Stimulated activated CD4-positive, alpha-beta T cell treated with anti-CD3 and anti-CD28 coated beads, Interleukin-2, amount 100 ng/mL, for 4 hours (primary cell): Measurements from ENCODE around the gene SIK2.
A peak's percentile ranks its signal among the peaks of the same experiment; 100 is the strongest.

Experiments
- DNase-seq: peaks from one replicate; pipeline ENCODE4 v3.0.0-alpha.2; 2020; ENCODE audit warnings: low read depth

Gene SIK2

DNA sequence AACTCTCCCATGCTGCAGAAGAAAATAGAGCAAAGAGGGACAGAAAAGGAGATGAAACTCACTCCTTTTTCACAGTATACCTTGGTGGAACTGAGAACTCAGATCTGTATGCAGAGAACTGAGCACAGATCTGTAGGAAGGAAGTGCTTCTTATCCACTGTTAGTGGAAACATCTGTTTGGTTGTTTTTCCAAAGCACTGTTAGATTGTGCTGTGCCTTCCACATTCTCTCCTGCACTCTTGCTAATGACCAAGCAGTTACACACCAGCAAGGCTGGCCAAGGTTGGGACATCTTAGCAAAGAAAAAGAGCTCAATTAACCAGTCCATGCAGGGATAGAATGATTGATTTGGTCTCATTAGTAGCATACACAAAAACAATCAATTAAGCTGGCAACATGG is 20.1 kb upstream of the SIK2 start:
- DNase-seq, result no peak

DNA sequence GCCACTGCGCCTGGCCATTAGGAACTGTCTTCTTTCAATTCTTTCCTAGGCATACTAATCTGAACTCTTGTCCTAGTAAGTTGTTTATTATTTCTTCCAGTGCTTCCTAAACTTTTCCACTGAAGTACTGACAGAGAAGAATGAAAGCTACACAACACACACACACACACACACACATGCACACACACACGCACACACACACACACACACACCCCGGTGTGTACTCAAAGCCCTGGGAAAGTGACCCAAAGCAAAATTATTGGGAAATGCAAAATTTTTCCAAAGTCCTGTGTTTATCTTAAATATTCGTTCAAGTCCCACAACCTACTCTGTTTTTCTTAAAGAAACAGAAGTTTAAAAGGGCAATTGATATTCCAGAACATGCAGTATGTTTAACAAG is 19.4 kb upstream of the SIK2 start:
- DNase-seq, result no peak

GRCh38 chr11:111585371-111585770 is 16.9 kb upstream of the SIK2 start:
- no peak for DNase-seq

DNA sequence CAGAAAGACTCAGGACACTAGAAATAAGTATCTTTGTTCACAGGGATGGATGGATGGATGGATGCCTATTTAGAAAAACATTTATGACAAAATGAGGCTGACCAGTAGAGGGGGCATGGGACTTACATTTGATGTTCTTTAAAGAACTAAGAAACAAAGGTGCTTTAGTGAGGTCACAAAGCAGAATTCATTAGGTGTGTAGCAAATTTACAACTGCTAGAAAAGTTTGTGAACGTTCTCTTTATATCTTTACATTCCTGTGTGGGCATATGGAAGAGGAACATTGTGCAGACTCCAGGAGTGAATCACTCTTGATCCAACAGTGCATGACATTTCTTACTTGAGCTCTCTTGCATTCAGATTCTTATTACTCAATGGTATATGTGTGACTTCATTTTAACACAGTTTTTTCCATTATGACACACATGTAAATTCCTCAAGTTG is 15.8 kb upstream of the SIK2 start:
- peak; percentile 31 for DNase-seq

DNA sequence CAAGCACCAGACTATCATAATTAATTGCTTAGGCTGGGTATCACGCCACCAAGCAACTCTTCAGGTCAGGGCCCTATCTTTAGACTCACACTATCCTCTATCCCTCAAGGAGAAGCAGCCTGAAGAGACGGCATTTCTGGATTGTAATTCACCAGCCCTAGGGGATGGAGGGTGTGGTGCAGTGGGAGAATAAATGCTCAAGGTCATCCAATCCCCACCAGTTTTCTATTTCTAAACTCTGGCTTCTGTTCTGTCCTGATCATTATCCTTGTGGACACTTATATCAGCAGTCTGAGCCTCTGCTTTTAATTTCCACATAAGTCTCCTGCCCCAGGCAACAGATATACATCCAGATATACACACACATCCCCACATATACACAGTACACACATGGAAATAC is 13.1 kb upstream of the SIK2 start:
- DNase-seq, result no peak

DNA sequence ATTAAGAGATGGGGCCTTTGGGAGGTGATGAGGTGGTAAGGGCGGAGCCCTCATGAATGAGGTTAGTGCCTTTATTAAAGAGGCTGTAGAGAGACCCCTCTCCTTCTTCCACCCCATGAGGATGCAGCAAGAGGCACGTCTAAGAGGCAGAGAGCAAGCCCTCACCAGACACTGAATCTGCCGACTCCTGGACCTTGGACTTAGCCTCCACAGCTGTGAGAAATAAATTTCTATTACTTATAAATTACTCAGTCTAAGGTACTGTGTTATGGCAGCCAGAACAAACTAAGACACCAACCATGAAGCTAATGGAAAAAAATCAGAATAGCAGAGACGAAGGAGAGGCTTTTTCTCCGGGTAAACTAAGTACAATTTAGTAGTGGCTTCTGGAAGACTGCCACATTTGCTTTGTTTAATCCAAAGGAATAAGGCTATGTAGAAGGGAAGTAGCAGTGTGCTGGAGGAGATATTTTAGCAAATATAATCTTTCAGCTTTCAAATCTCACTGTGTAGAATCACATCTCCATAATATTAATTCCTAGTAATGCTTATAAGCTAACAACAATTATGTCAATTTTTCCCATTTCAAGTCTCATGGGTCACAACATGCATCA is 12.3 kb upstream of the SIK2 start:
- DNase-seq, result no peak

DNA sequence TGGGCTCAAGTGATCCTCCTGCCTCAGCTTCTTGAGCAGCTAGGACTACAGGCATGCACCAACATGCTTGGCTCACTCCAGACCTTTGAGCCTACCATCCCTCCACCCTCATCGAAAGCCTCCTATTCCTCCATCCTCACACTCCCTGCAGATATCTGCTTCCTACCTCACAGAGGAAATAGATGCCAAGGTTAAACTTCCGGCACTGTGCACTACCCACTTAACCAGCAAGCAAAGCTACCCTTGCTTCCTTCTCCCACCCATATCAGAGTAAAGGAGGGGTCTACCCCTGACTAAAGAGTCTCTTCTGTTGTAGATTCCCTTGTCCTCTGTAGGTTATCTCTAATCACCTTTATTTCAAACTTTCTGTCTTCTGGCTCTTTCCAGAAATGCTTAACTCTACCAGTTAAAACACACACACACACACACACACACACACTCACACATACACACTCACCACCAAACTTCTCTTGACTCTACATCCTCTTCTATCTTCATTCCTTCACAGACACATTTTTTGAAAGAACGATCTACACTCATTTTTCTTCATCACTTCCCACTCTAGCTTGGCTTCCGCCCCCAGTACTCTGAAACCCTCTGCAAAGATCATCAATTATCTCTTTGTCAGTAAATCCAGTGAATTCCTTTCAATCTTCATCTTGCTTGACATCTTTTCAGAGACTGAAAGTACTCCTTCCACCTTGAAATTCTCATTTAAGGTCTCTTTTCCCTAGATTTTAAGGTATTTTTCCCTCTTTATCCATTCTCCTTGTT is 10.9 kb upstream of the SIK2 start:
- no peak for DNase-seq

GRCh38 chr11:111592491-111592890 is 9.8 kb upstream of the SIK2 start:
- DNase-seq, result no peak

GRCh38 chr11:111596319-111596718 is 5.9 kb upstream of the SIK2 start:
- DNase-seq, result no peak

DNA sequence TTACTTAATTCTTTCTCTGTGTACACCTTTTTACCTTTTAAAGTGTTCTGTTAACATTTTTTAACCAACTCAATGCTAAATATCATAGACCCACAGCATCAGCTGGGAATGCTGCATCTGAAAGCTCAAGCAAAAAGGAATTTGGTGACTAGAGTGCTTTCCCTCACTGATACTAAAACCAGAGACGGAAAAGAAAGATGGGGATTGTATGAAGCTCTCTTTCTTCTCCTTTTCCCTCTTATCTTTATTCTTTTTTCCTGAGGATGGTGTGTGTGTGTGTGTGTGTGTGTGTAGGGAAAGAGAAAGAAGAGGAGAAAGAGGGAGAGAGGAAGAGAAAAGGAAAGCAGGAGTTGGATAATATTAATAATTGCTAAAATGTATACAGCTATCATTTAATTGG is 4.1 kb upstream of the SIK2 start:
- no peak for DNase-seq

DNA sequence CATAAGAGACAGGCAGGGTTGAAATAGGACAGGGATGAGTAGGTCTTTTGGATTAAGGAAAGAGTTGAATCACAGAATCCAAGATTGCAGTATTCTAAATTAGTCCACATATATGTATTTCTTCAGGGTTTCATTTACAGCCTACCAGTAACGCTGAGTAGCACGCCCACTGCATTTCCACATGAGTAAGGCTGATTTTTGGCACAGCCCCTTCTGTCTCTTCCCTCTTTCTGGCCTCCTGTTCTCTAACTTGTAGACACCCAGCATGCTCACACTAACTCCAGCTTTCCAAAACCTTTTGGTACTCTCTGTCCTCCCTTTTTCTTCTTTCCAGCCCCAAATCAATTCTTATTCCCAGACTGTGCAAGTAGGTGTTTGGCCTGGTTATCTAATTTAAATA is 3.7 kb upstream of the SIK2 start:
- DNase-seq, result no peak

- no peak for DNase-seq
Observed at GRCh38 chr11:111601636-111601978, 642 bp upstream of the SIK2 start.

GRCh38 chr11:111602865-111603610 is 789 bp downstream of the SIK2 start:
- no peak for DNase-seq

- DNase-seq, result no peak
Observed at GRCh38 chr11:111603611-111604130, 1.4 kb downstream of the SIK2 start.

DNA sequence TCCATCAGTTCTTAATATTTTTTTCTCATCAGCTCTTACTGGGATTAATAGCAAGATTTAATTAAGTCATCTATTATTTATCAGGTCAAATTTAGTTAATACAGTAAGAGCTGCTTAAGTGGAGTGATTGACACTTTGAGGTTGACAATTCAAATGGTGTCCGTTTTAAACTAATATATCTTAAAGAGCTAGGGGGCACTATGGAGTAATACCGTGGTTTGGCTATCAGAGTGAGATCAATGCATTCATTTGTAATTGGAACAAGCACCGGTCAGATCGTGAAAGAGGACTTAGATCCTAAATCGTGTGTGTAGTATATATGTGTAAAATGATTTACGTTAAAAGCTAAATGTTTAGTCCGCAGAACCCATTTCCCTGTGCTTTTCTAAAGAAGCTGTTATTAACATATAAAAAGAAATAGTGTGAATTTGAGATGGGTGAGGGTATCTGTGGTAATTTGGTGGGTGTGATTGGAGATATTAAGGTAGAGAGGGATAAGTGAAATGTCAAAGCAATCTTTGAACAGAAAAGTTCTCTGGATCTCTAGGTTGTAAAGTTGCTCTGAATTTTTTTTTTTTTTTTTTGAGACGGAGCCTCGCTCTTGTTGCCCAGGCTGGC is 2.3 kb downstream of the SIK2 start:
- no peak for DNase-seq

- no peak for DNase-seq
Observed at GRCh38 chr11:111605681-111606080, 3.4 kb downstream of the SIK2 start.

DNA sequence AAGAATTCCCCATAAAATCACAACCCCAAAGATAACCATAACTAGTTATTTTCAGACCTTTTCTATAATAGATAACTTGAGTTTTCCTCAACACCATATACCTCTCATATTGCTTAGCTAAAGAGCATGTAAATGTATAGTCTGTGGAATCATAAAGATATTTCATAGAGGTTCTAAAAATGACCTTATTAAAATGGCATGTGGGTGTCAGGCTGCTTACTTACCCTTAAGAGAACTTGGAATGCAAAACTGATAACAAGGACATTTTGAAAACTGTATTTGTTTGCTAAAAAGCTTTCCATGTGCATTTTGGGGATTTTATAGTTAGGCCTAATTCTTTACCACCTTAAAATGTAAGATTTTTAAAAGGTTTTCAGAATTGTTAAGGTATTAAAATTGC is 4.7 kb downstream of the SIK2 start:
- DNase-seq, result no peak

GRCh38 chr11:111607751-111608150 is 5.5 kb downstream of the SIK2 start:
- DNase-seq, result no peak

DNA sequence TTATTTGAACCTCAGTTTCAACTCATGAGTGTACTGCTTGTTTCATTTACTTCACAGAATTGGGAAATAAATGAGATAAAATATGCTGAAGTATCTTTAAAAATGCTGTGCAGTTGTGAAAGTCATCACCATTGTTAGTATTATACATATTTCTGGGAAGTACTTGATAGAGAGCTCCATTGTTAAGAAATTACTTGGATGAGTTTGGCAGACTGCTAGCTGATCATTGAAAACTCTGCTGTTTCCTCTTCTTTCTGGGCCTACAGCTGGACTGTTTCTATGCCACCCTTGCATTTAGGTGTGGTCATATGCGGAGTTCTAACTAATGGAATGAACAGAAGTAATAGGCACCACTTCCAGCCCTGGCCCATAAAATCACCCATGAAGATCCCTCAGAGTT is 10.0 kb downstream of the SIK2 start:
- no peak for DNase-seq

DNA sequence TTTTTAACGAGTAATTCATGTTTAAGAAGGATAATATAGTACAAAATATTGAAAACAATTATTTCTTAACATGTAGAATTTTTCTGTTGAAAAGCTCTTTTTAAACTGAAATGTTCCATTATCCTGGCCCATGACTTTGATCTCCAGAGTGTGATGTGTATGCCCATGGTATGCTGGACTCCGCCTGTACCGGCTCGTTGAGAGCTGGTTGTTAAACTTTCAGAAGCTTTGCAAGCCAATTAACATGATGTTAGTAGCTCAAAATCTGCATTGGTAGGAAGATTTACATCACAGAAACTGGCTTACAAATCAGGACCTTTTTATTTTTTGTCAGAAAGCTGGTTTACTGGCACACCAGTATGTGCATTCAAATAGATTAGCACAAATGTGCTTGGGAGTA is 15.0 kb downstream of the SIK2 start:
- no peak for DNase-seq

- no peak for DNase-seq
Observed at GRCh38 chr11:111620518-111620917, 18.3 kb downstream of the SIK2 start.

- DNase-seq, result no peak
Observed at GRCh38 chr11:111623527-111624030, 21.3 kb downstream of the SIK2 start.
